NCI-H2171 (cell line): ENCODE data around the gene ZNF765.
"Not testable (repeated sequence)": the region's sequence is repeated elsewhere in the genome, so short reads cannot be mapped to it uniquely, and the experiment has no call there.

Experiments used
- DNase-seq: peaks from one replicate; lab custom pipeline; 2025; lab: John Stamatoyannopoulos, UW

Gene ZNF765

DNA sequence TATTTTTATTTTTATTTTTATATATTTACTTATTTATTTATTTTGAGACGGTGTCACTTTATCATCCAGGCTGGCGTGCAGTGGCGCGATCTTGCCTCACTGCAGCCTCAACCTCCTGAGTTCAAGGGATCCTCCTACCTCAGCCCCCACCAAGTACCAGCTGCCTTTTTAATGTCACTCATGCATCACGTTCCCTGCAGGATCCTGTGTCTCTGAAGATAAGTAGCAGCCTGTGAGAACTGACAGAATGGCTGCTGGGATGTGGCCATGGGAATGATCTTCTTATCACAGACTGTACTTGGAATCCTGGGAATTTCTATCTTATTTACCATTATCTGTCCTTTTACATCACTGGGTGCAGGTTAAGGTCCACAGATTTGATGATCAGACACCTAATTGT, 27.6 kb downstream of the ZNF765 start:
- DNase-seq = no peak

DNA sequence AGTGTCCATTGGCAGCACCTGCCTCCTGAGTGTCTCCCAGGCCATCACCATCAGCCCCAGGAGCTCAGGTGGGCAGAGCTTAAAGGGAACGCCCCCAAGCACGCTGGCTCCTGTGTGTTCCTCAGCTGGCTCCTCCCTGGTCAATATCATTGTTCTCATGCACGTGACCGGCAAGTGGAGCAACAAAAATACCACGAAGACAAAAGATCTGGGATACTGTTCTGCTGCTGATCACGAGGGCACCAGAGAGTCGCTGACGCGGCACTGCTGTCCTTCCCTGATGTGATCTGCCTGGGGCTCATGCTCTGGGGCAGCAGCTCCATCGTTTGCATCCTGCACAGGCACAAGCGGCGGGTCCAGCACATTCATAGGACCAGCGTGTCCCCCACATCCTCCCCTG, 28.1 kb downstream of the ZNF765 start:
- DNase-seq = not testable (repeated sequence)

DNA sequence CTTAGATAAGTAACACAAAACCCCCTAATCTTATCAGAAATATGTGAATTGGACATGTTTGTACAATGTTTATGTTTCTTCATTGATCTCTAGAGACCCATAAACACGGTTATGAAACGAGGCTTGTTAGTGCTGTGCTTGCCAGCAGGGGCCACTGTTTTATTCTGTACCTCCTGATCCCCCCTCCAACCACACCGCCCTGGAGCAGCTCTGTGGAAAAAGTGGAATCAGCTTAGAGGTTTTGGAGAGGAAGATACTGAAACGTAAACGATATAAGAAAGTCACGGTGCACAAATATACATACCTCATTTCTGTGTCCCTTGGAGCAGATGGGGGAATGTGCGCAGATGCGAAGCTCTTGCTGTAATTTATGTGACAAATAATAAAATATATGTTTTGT, 28.7 kb downstream of the ZNF765 start:
- not testable (repeated sequence) for DNase-seq

GRCh38 chr19:53424968-53425597, 30.1 kb downstream of the ZNF765 start:
- DNase-seq = no peak

- DNase-seq = peak; percentile 91
Observed at GRCh38 chr19:53431399-53432087, 36.6 kb downstream of the ZNF765 start, which contains the start of gene ZNF761. TSS of gene ZNF761 (plus strand) at chr19:53431984. CDS start at chr19:53447269, 15,285 bp downstream.

DNA sequence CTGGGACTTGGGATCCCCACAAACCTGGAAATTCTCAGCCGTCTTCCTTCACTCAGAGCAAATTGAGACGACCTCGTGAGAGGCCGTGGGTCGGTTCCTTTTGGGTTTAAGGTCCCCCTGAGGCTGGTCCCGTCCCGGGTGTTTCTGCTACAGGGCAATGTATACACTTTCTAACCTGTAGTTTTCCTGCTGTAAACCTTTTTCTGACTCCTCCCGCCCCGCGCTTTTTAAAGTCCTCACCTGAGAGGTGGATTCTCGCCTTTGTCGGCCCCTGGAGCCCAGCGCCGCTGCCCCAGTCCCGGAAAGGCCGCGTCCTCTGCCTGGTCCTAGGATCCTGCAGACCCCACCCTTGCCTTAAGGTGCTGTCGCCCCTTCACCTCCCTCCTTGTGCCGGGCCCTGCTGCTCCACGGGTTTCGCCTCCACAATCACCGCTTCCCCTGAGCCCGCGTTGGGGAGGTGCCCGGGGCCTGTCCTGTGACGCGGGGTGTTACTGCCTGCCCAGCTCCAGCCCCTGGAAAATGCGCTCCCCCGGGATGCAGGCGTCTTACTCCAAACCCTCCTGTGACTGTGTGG, 37.2 kb downstream of the ZNF765 start:
- no peak for DNase-seq

DNA sequence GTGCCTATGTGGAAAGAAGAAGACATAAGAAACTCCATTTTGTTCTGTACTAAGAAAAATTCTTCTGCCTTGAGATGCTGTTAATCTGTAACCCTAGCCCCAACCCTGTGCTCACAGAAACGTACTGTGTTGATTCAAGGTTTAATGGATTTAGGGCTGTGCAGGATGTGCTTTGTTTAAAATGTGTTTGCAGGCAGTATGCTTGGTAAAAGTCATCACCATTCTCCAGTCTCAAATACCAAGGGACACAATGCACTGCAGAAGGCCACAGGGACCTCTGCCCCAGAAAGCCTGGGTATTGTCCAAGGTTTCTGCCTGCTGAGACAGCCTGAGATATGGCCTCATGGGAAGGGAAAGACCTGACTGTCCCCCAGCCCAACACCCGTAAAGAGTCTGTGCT, 48.9 kb downstream of the ZNF765 start:
- not testable (repeated sequence) for DNase-seq

DNA sequence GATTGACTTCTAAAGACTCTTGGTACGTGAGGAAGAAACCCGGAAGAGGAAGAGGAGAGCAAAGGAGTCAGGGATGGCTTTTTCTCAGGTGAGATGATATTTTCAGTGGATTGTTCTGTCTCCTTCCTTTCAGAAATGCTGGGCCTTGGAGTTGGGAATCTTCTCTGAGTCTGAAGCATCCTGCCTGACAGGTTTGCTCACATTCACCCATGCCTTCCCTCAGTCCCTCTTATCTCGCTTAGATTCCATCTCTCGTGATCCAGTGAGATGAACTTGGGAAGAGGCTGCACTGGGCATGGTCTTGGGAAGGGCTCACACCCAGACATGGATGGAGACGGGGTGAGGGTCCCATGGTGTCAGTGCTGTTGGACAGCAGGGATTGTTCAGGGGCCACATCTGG, 52.2 kb downstream of the ZNF765 start:
- DNase-seq = not testable (repeated sequence)

GRCh38 chr19:53455828-53456227, 60.9 kb downstream of the ZNF765 start:
- DNase-seq = no peak

GRCh38 chr19:53460131-53460721, 65.3 kb downstream of the ZNF765 start:
- DNase-seq = not testable (repeated sequence)

DNA sequence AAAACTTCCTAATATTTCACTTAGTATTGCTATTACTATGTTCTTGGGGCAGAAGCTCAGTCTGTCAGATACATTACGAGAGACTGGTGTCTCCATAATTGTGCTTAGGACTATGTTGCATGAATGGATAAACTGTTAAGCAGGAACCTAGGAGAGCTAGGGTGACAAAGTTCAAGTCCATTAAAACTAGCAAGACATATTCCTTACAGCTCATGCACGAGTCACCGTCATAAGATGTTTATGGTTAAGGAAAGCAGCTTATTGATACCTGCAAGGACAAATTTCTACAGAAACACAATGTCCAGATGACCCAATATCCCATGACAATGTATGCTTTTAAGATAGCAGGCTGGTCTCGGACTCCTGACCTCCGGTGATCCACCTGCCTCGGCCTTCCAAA, 66.9 kb downstream of the ZNF765 start:
- no peak for DNase-seq

DNA sequence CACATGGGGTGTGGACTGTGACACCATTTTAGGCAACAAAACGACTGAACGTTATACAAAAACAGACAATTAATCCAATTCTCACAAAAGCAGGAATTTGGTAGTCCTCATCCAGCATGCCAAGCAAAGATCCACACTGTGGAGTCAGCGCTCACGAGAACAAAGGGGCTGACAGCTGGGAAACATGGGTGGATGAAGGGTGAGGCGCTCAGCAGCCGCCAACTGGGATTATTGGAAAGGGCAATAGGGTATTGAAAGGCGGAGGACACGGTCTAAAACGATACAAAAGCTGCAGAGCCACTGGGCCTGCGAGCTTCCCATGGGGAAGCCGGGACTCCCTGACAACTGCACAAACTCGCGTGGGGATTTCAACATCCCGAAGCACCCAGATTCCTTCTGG, 67.9 kb downstream of the ZNF765 start:
- DNase-seq = no peak

- DNase-seq = no peak
Observed at GRCh38 chr19:53463263-53463662, 68.3 kb downstream of the ZNF765 start.

DNA sequence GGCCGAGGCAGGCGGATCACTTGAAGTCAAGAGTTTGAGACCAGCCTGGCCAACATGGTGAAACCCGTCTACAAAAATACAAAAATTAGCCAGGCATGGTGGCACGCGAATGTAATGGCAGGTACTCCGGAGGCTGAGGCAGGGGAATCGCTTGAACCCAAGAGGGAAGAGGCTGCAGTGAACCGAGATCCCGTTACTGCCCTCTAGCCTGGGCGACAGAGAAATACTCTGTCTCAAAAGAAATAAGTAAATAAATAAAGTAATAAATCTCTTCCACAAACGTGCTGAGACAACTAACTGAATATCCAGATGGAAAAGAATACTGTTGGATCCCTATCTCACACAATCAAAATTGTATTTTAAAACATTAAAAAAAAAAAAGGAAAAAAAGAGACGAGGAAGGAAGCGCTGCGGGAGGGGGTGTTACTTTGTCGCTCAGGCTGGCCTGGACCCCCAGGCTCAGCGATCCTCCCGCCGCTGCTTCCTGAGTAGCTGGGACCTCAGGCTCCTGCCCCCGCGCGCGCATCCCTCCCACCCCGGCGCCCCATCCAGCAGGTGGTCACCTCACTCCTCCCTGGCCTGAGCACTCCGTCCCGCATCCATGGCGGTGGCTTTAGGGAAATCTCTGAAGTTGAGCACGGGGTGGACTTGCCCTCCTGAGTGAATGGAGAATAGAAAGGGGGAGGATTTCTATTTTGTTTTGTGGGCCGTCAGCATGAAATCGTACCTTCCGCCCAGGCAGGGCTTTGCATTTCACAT, 72.0 kb downstream of the ZNF765 start:
- DNase-seq = no peak

GRCh38 chr19:53467485-53468262, 72.7 kb downstream of the ZNF765 start, which contains the start of gene ZNF813:
TSS of gene ZNF813 (plus strand) at chr19:53467733. CDS start at chr19:53483823, 16,090 bp downstream.
- DNase-seq = peak; percentile 71

GRCh38 chr19:53468628-53469027, 73.7 kb downstream of the ZNF765 start:
- not testable (repeated sequence) for DNase-seq

- DNase-seq = no peak
Observed at GRCh38 chr19:53471916-53472315, 77.0 kb downstream of the ZNF765 start.

DNA sequence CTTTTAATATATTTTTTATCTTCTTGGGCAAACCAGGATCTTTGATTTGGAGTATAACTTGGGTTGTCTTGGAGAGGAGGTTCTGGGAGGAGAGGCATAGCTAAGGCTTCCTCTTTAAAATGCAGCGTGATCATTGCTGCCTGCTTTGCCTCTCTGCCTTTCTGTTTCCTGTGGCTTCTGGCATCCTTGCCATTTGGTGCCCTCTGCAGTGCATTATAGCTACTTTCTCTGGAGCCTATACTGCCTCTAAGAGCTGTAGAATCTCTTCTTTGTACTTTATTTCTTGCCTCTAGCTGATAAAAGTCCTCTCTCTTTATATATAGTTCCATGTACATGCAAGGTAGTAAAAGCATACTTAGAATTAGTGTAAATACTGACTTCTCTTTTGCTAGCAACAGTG, 79.9 kb downstream of the ZNF765 start:
- DNase-seq = not testable (repeated sequence)

GRCh38 chr19:53475470-53475869, 80.5 kb downstream of the ZNF765 start:
- not testable (repeated sequence) for DNase-seq
